Body of pancreas (tissue), 4 donors: ENCODE measurements around the gene TMEM225. TPM values are rescaled to one million over a fixed set of nuclear protein-coding genes. Genes with fewer than 3 reads are reported as not detected.

ENCODE experiments used
- ATAC-seq: fragments of 150-250 bp; one replicate; pipeline ENCODE4 v1.9.1; 2016
- DNase-seq, 4 donors: peaks; one replicate each; pipeline ENCODE4 v3.0.0-alpha.2; 2019
- H3K27ac ChIP-seq, 4 donors: fragments of 200-600 bp; sonication (generic); 1 replicate in 3 of 4; 2 replicates in 1 of 4; pipeline versions ENCODE4 v1.5.1 to v1.6.1; 2016 to 2019; ENCODE audit warnings: mild to moderate bottlenecking in 1 of 4, mixed read lengths in 1 of 4, moderate library complexity in 1 of 4
- H3K27me3 ChIP-seq, 2 donors: fragments of 200-600 bp; sonication (generic); one replicate each; pipeline ENCODE4 v1.6.0; 2016; ENCODE audit warnings: mild to moderate bottlenecking in 1 of 2
- H3K36me3 ChIP-seq, 2 donors: fragments of 200-600 bp; sonication (generic); replicated peaks in 1 of 2; 2 replicates each; pipeline ENCODE4 v1.5.1; 2016; ENCODE audit warnings: low read depth in 2 of 2; ENCODE audit not compliant: insufficient read depth in 1 of 2
- H3K4me1 ChIP-seq: fragments of 200-600 bp; sonication (generic); one replicate; pipeline ENCODE4 v1.6.0; 2016
- H3K4me3 ChIP-seq, 2 donors: fragments of 200-600 bp; sonication (generic); 1 replicate in 1 of 2; 2 replicates in 1 of 2; pipeline ENCODE4 v1.5.1; 2016 to 2019
- H3K9me3 ChIP-seq, 3 donors: fragments of 200-600 bp; sonication (generic); 1 replicate in 2 of 3; 2 replicates in 1 of 3; pipeline ENCODE4 v1.5.1; 2016
- CTCF ChIP-seq, 7 experiments: fragments of 450-650 bp in 4 of 7; fragments of 200-600 bp in 3 of 7; sonication (generic) in 3 of 7; IDR thresholded peaks; one replicate each; pipeline ENCODE4 v1.5.1; 2016 to 2019; ENCODE audit warnings: antibody characterized with exemption in 7 of 7
- POLR2A ChIP-seq, 3 donors: fragments of 450-650 bp; IDR thresholded peaks; one replicate each; pipeline ENCODE4 v1.6.1; 2016; ENCODE audit warnings: antibody characterized with exemption in 3 of 3, mild to moderate bottlenecking in 2 of 3
- WGBS, 2 donors: methylation state at CpG; one replicate each; pipeline ENCODE4 v1.1.5; 2017; 5-methylcytosine and 5-hydroxymethylcytosine counted together
- intact Hi-C: fragments of 100-400 bp; cut with DNase I; formaldehyde crosslinking; loops from one replicate; pipeline ENCODE4 v1.15.1; 2023
- total RNA-seq, 2 donors: library from RNA; depleted of rRNA; stranded (reverse); fragments of >200 nt; gene quantifications; one replicate each; pipeline ENCODE4 v1.1.0, GENCODE V29; 2016

Gene TMEM225
- total RNA-seq, 2 donors from 2014 or later: not detected

- H3K27me3 ChIP-seq: no peaks in the 10 kb centered on the region
Observed at GRCh38 chr11:123841174-123841573, 44.3 kb downstream of the TMEM225 start.

GRCh38 chr11:123839131-123839530, 46.3 kb downstream of the TMEM225 start:
- DNase-seq: no peak
- no peak for ATAC-seq
- WGBS, 2 donors: 91 to 93% methylated on average over 5 of the region's 5 CpGs
- H3K27ac ChIP-seq: no peak overlapping the region
- peaks cover 12% of the 10 kb centered on the region for H3K4me1 ChIP-seq
- no peak for TF ChIP-seq CTCF (IDR thresholded peaks at IDR 0.05)
- no peak for TF ChIP-seq POLR2A (IDR thresholded peaks at IDR 0.05)
- H3K36me3 ChIP-seq: no peaks in the 10 kb centered on the region
- no peaks in the 10 kb centered on the region for H3K9me3 ChIP-seq
- no peaks in the 10 kb centered on the region for H3K27me3 ChIP-seq
- no peak overlapping the region for H3K4me3 ChIP-seq
- intact Hi-C loops: no loop called here

More at GRCh38 chr11:123841174-123841573, 44.3 kb downstream of the TMEM225 start:
- WGBS, 2 donors: 76 to 91% methylated on average over 6 of the region's 6 CpGs
- ATAC-seq: no peak
- H3K4me1 ChIP-seq: peaks cover 16% of the 10 kb centered on the region
- TF ChIP-seq POLR2A (IDR thresholded peaks at IDR 0.05): no peak
- no peak for TF ChIP-seq CTCF (IDR thresholded peaks at IDR 0.05)
- H3K9me3 ChIP-seq: no peaks in the 10 kb centered on the region
- no peak overlapping the region for H3K27ac ChIP-seq
- H3K4me3 ChIP-seq: no peak overlapping the region
- no peaks in the 10 kb centered on the region for H3K36me3 ChIP-seq
- DNase-seq: no peak
- intact Hi-C loops: no loop called here

GRCh38 chr11:123838659-123839058, 46.8 kb downstream of the TMEM225 start:
- no peak for DNase-seq
- Histone ChIP-seq H3K4me1 (peaks cover 9% of the 10 kb centered on the region), H3K27me3 (no peaks in the 10 kb centered on the region), H3K27ac (no peak overlapping the region), H3K4me3 (no peak overlapping the region), H3K9me3 (no peaks in the 10 kb centered on the region), H3K36me3 (no peaks in the 10 kb centered on the region)
- TF ChIP-seq POLR2A (IDR thresholded peaks at IDR 0.05): no peak
- TF ChIP-seq CTCF (IDR thresholded peaks at IDR 0.05): no peak
- WGBS, 2 donors: 15 to 52% methylated on average over 1 of the region's 1 CpG
- intact Hi-C loops: no loop called here
- ATAC-seq: no peak

- ATAC-seq (no peak), DNase-seq (no peak)
- Histone ChIP-seq H3K4me1 (peaks cover 9% of the 10 kb centered on the region), H3K36me3 (no peaks in the 10 kb centered on the region), H3K27ac (no peak overlapping the region), H3K9me3 (no peaks in the 10 kb centered on the region), H3K4me3 (no peak overlapping the region), H3K27me3 (no peaks in the 10 kb centered on the region)
- intact Hi-C loops: no loop called here
- TF ChIP-seq POLR2A (IDR thresholded peaks at IDR 0.05) (no peak), CTCF (IDR thresholded peaks at IDR 0.05) (no peak)
- WGBS, 2 donors: 43 to 45% methylated on average over 3 of the region's 3 CpGs
Observed at GRCh38 chr11:123838199-123838598, 47.3 kb downstream of the TMEM225 start.

- H3K4me1 ChIP-seq: peaks cover 2% of the 10 kb centered on the region
- no peak overlapping the region for H3K4me3 ChIP-seq
- no peak for ATAC-seq
- no peak for DNase-seq
- no peak overlapping the region for H3K27ac ChIP-seq
- intact Hi-C loops: no loop called here
- TF ChIP-seq CTCF (IDR thresholded peaks at IDR 0.05) (no peak), POLR2A (IDR thresholded peaks at IDR 0.05) (no peak)
- 76 to 88% methylated on average over 2 of the region's 2 CpGs for WGBS, 2 donors
- H3K27me3 ChIP-seq: no peaks in the 10 kb centered on the region
- no peaks in the 10 kb centered on the region for H3K9me3 ChIP-seq
- no peaks in the 10 kb centered on the region for H3K36me3 ChIP-seq
Observed at GRCh38 chr11:123833095-123833494, 52.4 kb downstream of the TMEM225 start.
